CD14-positive monocyte (primary cell): ENCODE data around the gene INPP4B. TPM values are rescaled to one million over a fixed set of nuclear protein-coding genes. Genes with fewer than 3 reads are reported as not detected.

Source experiments
- DNase-seq, 3 donors: peaks; one replicate each; pipeline ENCODE4 v3.0.0-alpha.2; 2011 to 2022
- H2AFZ ChIP-seq: 2 replicates; pipeline ENCODE4 v1.6.0; 2012; ENCODE audit warnings: mild to moderate bottlenecking, low read depth, low read length, inconsistent platforms; ENCODE audit not compliant: insufficient read depth, poor library complexity, severe bottlenecking
- H3K27ac ChIP-seq, 2 donors: 1 replicate in 1 of 2; 2 replicates in 1 of 2; pipeline ENCODE4 v1.5.1; 2012 to 2013; ENCODE audit warnings: low read length in 2 of 2, control low read depth in 1 of 2, inconsistent platforms in 1 of 2, low read depth in 1 of 2, mild to moderate bottlenecking in 1 of 2
- H3K27me3 ChIP-seq, 2 donors: one replicate each; pipeline versions ENCODE4 v1.6.0 to v1.6.1; 2011 to 2013; ENCODE audit warnings: low read length in 2 of 2; ENCODE audit not compliant: control insufficient read depth in 2 of 2, insufficient read depth in 2 of 2
- H3K36me3 ChIP-seq, 2 donors: replicated peaks in 1 of 2; 1 replicate in 1 of 2; 2 replicates in 1 of 2; pipeline versions ENCODE4 v1.5.1 to v1.6.1; 2012 to 2013; ENCODE audit warnings: low read length in 2 of 2, control low read depth in 1 of 2, inconsistent platforms in 1 of 2, mild to moderate bottlenecking in 1 of 2; ENCODE audit not compliant: insufficient read depth in 2 of 2, control insufficient read depth in 1 of 2
- H3K4me1 ChIP-seq, 2 donors: 1 replicate in 1 of 2; 2 replicates in 1 of 2; pipeline versions ENCODE4 v1.5.1 to v1.6.1; 2012 to 2013; ENCODE audit warnings: low read length in 2 of 2, control low read depth in 1 of 2, inconsistent platforms in 1 of 2, mild to moderate bottlenecking in 1 of 2, moderate library complexity in 1 of 2; ENCODE audit not compliant: insufficient read depth in 2 of 2, control insufficient read depth in 1 of 2
- H3K4me2 ChIP-seq: replicated peaks from 2 replicates; pipeline ENCODE3; 2012; ENCODE audit warnings: low read length, moderate library complexity, mild to moderate bottlenecking; ENCODE audit not compliant: poor library complexity, severe bottlenecking; ENCODE audit errors: extremely low read depth
- H3K4me3 ChIP-seq, 3 experiments: fragments of 200-600 bp in 1 of 3; sonication (generic) in 1 of 3; replicated peaks in 1 of 3; 1 replicate in 2 of 3; 2 replicates in 1 of 3; pipeline ENCODE4 v1.5.1; 2011 to 2013; ENCODE audit warnings: low read length in 3 of 3, mild to moderate bottlenecking in 3 of 3, control low read depth in 2 of 3, low read depth in 2 of 3, inconsistent platforms in 1 of 3, moderate library complexity in 1 of 3
- H3K79me2 ChIP-seq: 2 replicates; pipeline ENCODE4 v1.6.0; 2012; ENCODE audit warnings: mild to moderate bottlenecking, control low read depth, inconsistent platforms, low read length, moderate library complexity; ENCODE audit not compliant: insufficient read depth
- H3K9ac ChIP-seq: 2 replicates; pipeline ENCODE4 v1.6.0; 2017; ENCODE audit warnings: low read length, mild to moderate bottlenecking; ENCODE audit not compliant: insufficient read depth, poor library complexity, severe bottlenecking
- H3K9me3 ChIP-seq, 2 donors: replicated peaks in 1 of 2; 1 replicate in 1 of 2; 2 replicates in 1 of 2; pipeline versions ENCODE4 v1.5.1 to v1.6.1; 2012 to 2013; ENCODE audit warnings: low read length in 2 of 2, control low read depth in 1 of 2; ENCODE audit not compliant: control insufficient read depth in 1 of 2, insufficient read depth in 1 of 2
- H4K20me1 ChIP-seq: 2 replicates; pipeline ENCODE4 v1.6.0; 2012; ENCODE audit warnings: mild to moderate bottlenecking, low read length, control low read depth, moderate library complexity; ENCODE audit not compliant: insufficient read depth
- H3K27ac Mint-ChIP-seq, 7 donors: one replicate each; pipeline ENCODE4 v1.8.0; 2020; ENCODE audit warnings: mild to moderate bottlenecking in 7 of 7, mixed read lengths in 7 of 7, moderate library complexity in 6 of 7, inconsistent platforms in 2 of 7
- H3K27me3 Mint-ChIP-seq, 3 donors: one replicate each; pipeline ENCODE4 v1.8.0; 2021 to 2022; ENCODE audit warnings: low read depth in 3 of 3, mild to moderate bottlenecking in 3 of 3, mixed read lengths in 3 of 3, moderate library complexity in 3 of 3, inconsistent platforms in 1 of 3
- H3K36me3 Mint-ChIP-seq, 2 donors: one replicate each; pipeline ENCODE4 v1.8.0; 2020; ENCODE audit warnings: mixed read lengths in 2 of 2, inconsistent platforms in 1 of 2, mild to moderate bottlenecking in 1 of 2
- H3K4me1 Mint-ChIP-seq: one replicate; pipeline ENCODE4 v1.8.0; 2020; ENCODE audit warnings: mild to moderate bottlenecking, mixed read lengths
- H3K4me3 Mint-ChIP-seq, 2 donors: one replicate each; pipeline ENCODE4 v1.8.0; 2020; ENCODE audit warnings: mild to moderate bottlenecking in 2 of 2, mixed read lengths in 2 of 2, moderate library complexity in 1 of 2
- H3K9me3 Mint-ChIP-seq, 7 donors: one replicate each; pipeline ENCODE4 v1.8.0; 2020 to 2022; ENCODE audit warnings: mixed read lengths in 7 of 7, mild to moderate bottlenecking in 6 of 7, moderate library complexity in 6 of 7, inconsistent platforms in 2 of 7
- whole genome bisulfite sequencing: methylation state at CpG from one replicate; pipeline ENCODE4 v1.1.5; 2013; ENCODE audit warnings: missing lambda C conversion rate; ENCODE audit not compliant: insufficient coverage; 5-methylcytosine and 5-hydroxymethylcytosine counted together
- intact Hi-C, 2 donors: fragments of 100-400 bp; cut with micrococcal nuclease; formaldehyde crosslinking; loops; one replicate each; pipeline versions ENCODE4 v1.15.0 to v1.15.1; 2023
- polyA plus RNA-seq, 3 donors: library from polyadenylated mRNA; depleted of rRNA in 1 of 3; unstranded in 2 of 3; stranded (reverse) in 1 of 3; fragments of 300-500 nt in 2 of 3; fragments of >200 nt in 1 of 3; fragmentation: Illumina TruSeq in 2 of 3; gene quantifications; 1 replicate in 2 of 3; 2 replicates in 1 of 3; pipeline ENCODE4 v1.2.3, GENCODE V29; 2012 to 2021
- TF ChIP-seq, protein P1 (sequence below): fragments of 200-600 bp; IDR thresholded peaks from one replicate; pipeline ENCODE4 v1.8.0; 2022; ENCODE audit warnings: antibody characterized with exemption, mild to moderate bottlenecking

The INPP4B gene
- polyA plus RNA-seq, 3 donors = 0.13 to 0.38 (median 0.22) TPM

DNA sequence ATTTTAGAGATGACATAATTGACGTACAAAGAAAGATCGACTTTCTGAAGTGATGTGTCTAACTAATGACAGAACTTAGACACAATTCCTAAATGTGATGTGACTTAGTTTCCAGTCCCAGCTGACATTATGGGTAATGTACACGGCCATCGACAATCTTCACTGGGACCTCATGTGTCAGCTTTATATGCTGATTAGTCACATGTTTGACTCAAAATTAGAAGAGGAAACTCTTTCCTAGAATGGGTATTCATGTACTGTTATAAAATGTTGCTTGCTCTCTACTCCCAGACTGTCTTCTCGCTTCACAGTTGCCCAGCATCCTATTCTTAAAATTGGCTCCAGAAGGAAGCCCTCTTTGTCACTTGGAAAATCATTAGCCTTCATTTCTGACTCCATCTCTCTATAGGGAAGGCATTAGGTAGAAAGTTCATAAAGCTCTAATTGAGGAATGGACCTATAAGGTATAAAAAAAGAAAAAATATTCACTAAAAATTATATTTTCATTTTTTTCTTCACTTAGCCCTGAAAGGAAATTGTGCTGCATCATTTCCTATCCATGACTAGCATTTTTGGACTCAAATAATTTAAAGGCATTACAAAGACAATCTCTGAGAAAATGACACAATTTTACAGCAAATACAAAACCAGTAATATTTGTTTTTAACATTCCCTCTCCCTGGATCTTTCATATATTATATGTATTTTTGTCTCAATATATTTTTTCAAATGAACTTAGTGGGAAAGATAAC lies 554.6 kb downstream of the INPP4B start:
- Histone ChIP-seq H3K27ac (no peak overlapping the region), H3K27me3 (no peaks in the 10 kb centered on the region), H3K4me3 (no peak overlapping the region), H3K36me3 (no peaks in the 10 kb centered on the region), H3K9ac (no peak overlapping the region), H2AFZ (no peak overlapping the region), H3K79me2 (no peaks in the 10 kb centered on the region), H3K4me2 (no peak overlapping the region), H4K20me1 (no peaks in the 10 kb centered on the region), H3K9me3 (no peaks in the 10 kb centered on the region), H3K4me1 (no peaks in the 10 kb centered on the region)
- peaks cover 0 to 4% (median 0%) of the 10 kb centered on the region in 3 donors for H3K27me3 Mint-ChIP-seq
- TF ChIP-seq, protein P1, sequence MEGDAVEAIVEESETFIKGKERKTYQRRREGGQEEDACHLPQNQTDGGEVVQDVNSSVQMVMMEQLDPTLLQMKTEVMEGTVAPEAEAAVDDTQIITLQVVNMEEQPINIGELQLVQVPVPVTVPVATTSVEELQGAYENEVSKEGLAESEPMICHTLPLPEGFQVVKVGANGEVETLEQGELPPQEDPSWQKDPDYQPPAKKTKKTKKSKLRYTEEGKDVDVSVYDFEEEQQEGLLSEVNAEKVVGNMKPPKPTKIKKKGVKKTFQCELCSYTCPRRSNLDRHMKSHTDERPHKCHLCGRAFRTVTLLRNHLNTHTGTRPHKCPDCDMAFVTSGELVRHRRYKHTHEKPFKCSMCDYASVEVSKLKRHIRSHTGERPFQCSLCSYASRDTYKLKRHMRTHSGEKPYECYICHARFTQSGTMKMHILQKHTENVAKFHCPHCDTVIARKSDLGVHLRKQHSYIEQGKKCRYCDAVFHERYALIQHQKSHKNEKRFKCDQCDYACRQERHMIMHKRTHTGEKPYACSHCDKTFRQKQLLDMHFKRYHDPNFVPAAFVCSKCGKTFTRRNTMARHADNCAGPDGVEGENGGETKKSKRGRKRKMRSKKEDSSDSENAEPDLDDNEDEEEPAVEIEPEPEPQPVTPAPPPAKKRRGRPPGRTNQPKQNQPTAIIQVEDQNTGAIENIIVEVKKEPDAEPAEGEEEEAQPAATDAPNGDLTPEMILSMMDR = no peak
- H3K36me3 Mint-ChIP-seq = no peaks in the 10 kb centered on the region
- WGBS = 100% methylated on average over 2 of the region's 5 CpGs
- H3K27ac Mint-ChIP-seq = no peak overlapping the region
- H3K9me3 Mint-ChIP-seq = peaks cover 2 to 11% (median 7%) of the 10 kb centered on the region in 7 donors
- intact Hi-C loops = no loop called here
- no peaks in the 10 kb centered on the region for H3K4me1 Mint-ChIP-seq
- H3K4me3 Mint-ChIP-seq = no peak overlapping the region
- no peak for DNase-seq

DNA sequence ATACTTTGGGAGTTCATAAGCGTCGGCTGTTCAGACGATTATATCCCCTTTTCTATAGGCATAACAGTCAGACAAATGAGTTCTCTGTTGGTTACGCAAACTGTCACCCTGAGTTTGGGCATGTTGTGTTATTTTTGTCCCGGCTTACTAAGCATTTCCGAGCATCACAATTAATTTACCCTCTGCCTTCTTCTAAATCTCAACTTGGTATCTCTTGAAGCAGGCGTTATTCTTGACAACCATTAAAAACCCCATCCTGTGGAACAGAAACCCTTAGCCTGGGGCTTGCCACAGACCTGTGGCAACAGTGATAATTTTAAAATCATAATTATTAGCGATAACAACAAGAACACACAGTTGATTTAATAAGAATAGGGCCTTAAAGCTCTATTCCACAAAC lies 558.7 kb downstream of the INPP4B start:
- no peaks in the 10 kb centered on the region for H3K4me1 Mint-ChIP-seq
- H3K4me2 ChIP-seq = no peak overlapping the region
- no peaks in the 10 kb centered on the region for H4K20me1 ChIP-seq
- H3K4me3 Mint-ChIP-seq = no peak overlapping the region
- no peak overlapping the region for H3K27ac ChIP-seq
- no peaks in the 10 kb centered on the region for H3K9me3 ChIP-seq
- no peak overlapping the region for H3K27ac Mint-ChIP-seq
- no peaks in the 10 kb centered on the region for H3K36me3 ChIP-seq
- H3K36me3 Mint-ChIP-seq = no peaks in the 10 kb centered on the region
- no peak for DNase-seq
- H3K79me2 ChIP-seq = no peaks in the 10 kb centered on the region
- peaks cover 0 to 3% (median 0%) of the 10 kb centered on the region in 3 donors for H3K27me3 Mint-ChIP-seq
- H3K4me3 ChIP-seq = no peak overlapping the region
- peaks cover 2 to 11% (median 7%) of the 10 kb centered on the region in 7 donors for H3K9me3 Mint-ChIP-seq
- no peak overlapping the region for H3K9ac ChIP-seq
- H3K4me1 ChIP-seq = no peaks in the 10 kb centered on the region
- TF ChIP-seq, protein P1 = no peak
- H2AFZ ChIP-seq = no peak overlapping the region
- H3K27me3 ChIP-seq = no peaks in the 10 kb centered on the region
- WGBS = no CpG with 5 or more reads among the region's 8 CpGs
- intact Hi-C loops = no loop called here
